HepG2 (cell line): ENCODE measurements around the gene STRADA. TPM values are rescaled to one million over a fixed set of nuclear protein-coding genes. Genes with fewer than 3 reads are reported as not detected.
A peak's percentile ranks its signal among the peaks of the same experiment; 100 is the strongest.

Source experiments
- AGO1 ChIP-seq: fragments of 200-400 bp; formaldehyde crosslinking; IDR thresholded peaks from 2 replicates; pipeline ENCODE4 v1.6.1; 2017; ENCODE audit warnings: mild to moderate bottlenecking, low read depth, low read length, moderate library complexity; ENCODE audit not compliant: poor library complexity, severe bottlenecking
- HDAC6 ChIP-seq: fragments of 200-600 bp; sonication (generic); IDR thresholded peaks from 2 replicates; pipeline ENCODE4 v1.7.0; 2017; ENCODE audit warnings: mild to moderate bottlenecking, antibody characterized with exemption, low read length, low read depth
- KLF11 ChIP-seq: IDR thresholded peaks from 2 replicates; pipeline ENCODE4 v1.6.1; 2016; ENCODE audit warnings: missing compliant biosample characterization
- KLF9 ChIP-seq: IDR thresholded peaks from 2 replicates; pipeline ENCODE4 v1.6.1; 2016; ENCODE audit warnings: low read depth
- MED13 ChIP-seq: sonication (generic); formaldehyde crosslinking; IDR thresholded peaks from 2 replicates; pipeline ENCODE4 v1.5.0; 2020; ENCODE audit warnings: missing genetic modification reagents
- SIN3B ChIP-seq: fragments of 150-350 bp; IDR thresholded peaks from 2 replicates; pipeline ENCODE4 v1.6.1; 2014; ENCODE audit warnings: low read length
- SNAPC2 ChIP-seq: sonication (generic); formaldehyde crosslinking; IDR thresholded peaks from 2 replicates; pipeline ENCODE4 v1.8.1; 2022; ENCODE audit warnings: mild to moderate bottlenecking, missing genetic modification reagents
- TRIM24 ChIP-seq: sonication (generic); formaldehyde crosslinking; IDR thresholded peaks from 2 replicates; pipeline ENCODE4 v1.8.0; 2022; ENCODE audit warnings: mild to moderate bottlenecking, missing genetic modification reagents
- ZFP90 ChIP-seq: sonication (generic); formaldehyde crosslinking; IDR thresholded peaks from 2 replicates; pipeline ENCODE4 v1.8.0; 2022; ENCODE audit warnings: missing genetic modification reagents, mild to moderate bottlenecking, inconsistent platforms, borderline replicate concordance
- ZNF274 ChIP-seq: sonication (generic); formaldehyde crosslinking; IDR thresholded peaks from 2 replicates; pipeline ENCODE4 v1.5.1; 2020; ENCODE audit warnings: mild to moderate bottlenecking, missing genetic modification reagents
- ZNF280B ChIP-seq: sonication (generic); formaldehyde crosslinking; IDR thresholded peaks from 2 replicates; pipeline ENCODE4 v1.5.0; 2020; ENCODE audit warnings: missing genetic modification reagents, mild to moderate bottlenecking, borderline replicate concordance
- ZNF407 ChIP-seq: sonication (generic); formaldehyde crosslinking; IDR thresholded peaks from one replicate; pipeline ENCODE4 v1.5.1; 2020; ENCODE audit warnings: mild to moderate bottlenecking, missing genetic modification reagents; ENCODE audit errors: not compliant biosample characterization
- ZNF430 ChIP-seq: sonication (generic); formaldehyde crosslinking; IDR thresholded peaks from 2 replicates; pipeline ENCODE4 v1.9.0; 2021; ENCODE audit warnings: mild to moderate bottlenecking, missing genetic modification reagents
- ZNF446 ChIP-seq: sonication (generic); formaldehyde crosslinking; IDR thresholded peaks from 2 replicates; pipeline ENCODE4 v1.5.0; 2020; ENCODE audit warnings: mild to moderate bottlenecking, missing genetic modification reagents
- ZNF7 ChIP-seq: IDR thresholded peaks from 2 replicates; pipeline ENCODE4 v1.6.1; 2016; ENCODE audit warnings: missing biosample characterization, missing genetic modification reagents
- ZSCAN9 ChIP-seq: IDR thresholded peaks from 2 replicates; pipeline ENCODE4 v1.6.1; 2016; ENCODE audit warnings: borderline replicate concordance
- polyA plus RNA-seq, 8 experiments: library from polyadenylated mRNA; depleted of rRNA in 3 of 8; stranded (reverse) in 7 of 8; unstranded in 1 of 8; fragments of >200 nt; fragmentation: Illumina TruSeq in 4 of 8; extraction: Trizol in 4 of 8; gene quantifications; 2 replicates each; pipeline versions ENCODE4 v1.2.1 to v1.2.3, GENCODE V29; 2011 to 2016; ENCODE audit warnings: low read depth in 4 of 8, missing spikeins in 1 of 8, mixed read lengths in 1 of 8; ENCODE audit not compliant: insufficient read depth in 1 of 8
- total RNA-seq, 5 experiments: library from RNA; depleted of rRNA; stranded (reverse); fragments of >200 nt; fragmentation: Illumina TruSeq; extraction: Trizol; gene quantifications; 2 replicates each; pipeline ENCODE4 v1.2.3, GENCODE V29; 2016; ENCODE audit warnings: low read depth in 1 of 5
- TF ChIP-seq, protein P1 (sequence below): sonication (generic); formaldehyde crosslinking; IDR thresholded peaks from 2 replicates; pipeline ENCODE4 v1.5.0; 2020; ENCODE audit warnings: mild to moderate bottlenecking, missing genetic modification reagents, moderate library complexity

The STRADA gene
- total and polyA plus RNA-seq, 2 of the 13 experiments (the other 11 are each of a cell fraction or from before 2014, with no cell fraction given): 17.6 to 17.9 TPM

DNA sequence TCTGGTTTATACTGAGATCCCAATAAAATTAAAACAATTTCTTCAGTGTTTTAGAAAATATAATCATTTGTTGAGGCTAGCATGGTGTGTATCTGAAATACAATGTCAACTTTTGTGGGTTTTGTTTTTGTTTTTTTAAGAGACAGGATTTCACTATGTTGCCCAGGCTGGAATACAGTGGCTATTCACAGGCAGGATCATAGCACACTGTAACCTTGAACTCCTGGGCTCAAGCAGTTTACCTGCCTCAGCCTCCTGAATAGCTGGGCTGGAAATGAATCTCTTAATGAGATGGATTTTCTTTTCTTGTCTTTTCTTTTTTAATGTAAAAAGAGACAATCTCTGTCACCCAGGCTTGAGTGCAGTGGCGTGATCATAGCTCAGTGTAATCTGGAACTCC is 44.5 kb upstream of the STRADA start (continued):
- no peak for TF ChIP-seq ZNF280B (CRISPR knock-in tag)
- no peak for TF ChIP-seq SNAPC2 (CRISPR knock-in tag)
- TF ChIP-seq TRIM24 (CRISPR knock-in tag): no peak
- TF ChIP-seq ZNF446: no peak
- no peak; the same call in 1 of the 2 replicates for TF ChIP-seq ZSCAN9 (CRISPR knock-in tag)
- no peak for TF ChIP-seq ZNF430
- TF ChIP-seq HDAC6: no peak
- no peak for TF ChIP-seq SIN3B
- TF ChIP-seq ZNF274: no peak
- 0 out of 2 replicates have a peak, but pooled peaks have one; percentile 46 for TF ChIP-seq ZFP90 (CRISPR knock-in tag)
- no peak for TF ChIP-seq MED13 (CRISPR knock-in tag)
- no peak for TF ChIP-seq KLF9 (CRISPR knock-in tag)
- TF ChIP-seq, protein P1, sequence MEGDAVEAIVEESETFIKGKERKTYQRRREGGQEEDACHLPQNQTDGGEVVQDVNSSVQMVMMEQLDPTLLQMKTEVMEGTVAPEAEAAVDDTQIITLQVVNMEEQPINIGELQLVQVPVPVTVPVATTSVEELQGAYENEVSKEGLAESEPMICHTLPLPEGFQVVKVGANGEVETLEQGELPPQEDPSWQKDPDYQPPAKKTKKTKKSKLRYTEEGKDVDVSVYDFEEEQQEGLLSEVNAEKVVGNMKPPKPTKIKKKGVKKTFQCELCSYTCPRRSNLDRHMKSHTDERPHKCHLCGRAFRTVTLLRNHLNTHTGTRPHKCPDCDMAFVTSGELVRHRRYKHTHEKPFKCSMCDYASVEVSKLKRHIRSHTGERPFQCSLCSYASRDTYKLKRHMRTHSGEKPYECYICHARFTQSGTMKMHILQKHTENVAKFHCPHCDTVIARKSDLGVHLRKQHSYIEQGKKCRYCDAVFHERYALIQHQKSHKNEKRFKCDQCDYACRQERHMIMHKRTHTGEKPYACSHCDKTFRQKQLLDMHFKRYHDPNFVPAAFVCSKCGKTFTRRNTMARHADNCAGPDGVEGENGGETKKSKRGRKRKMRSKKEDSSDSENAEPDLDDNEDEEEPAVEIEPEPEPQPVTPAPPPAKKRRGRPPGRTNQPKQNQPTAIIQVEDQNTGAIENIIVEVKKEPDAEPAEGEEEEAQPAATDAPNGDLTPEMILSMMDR (CRISPR knock-in tag): no peak
- no peak for TF ChIP-seq ZNF7
- 0 out of 2 replicates have a peak, but pooled peaks have one; percentile 12 for TF ChIP-seq KLF11 (CRISPR knock-in tag)
- no peak for TF ChIP-seq AGO1
- no peak for TF ChIP-seq ZNF407 (CRISPR knock-in tag)
